ENCODE data around the gene TCEANC2.

DNA sequence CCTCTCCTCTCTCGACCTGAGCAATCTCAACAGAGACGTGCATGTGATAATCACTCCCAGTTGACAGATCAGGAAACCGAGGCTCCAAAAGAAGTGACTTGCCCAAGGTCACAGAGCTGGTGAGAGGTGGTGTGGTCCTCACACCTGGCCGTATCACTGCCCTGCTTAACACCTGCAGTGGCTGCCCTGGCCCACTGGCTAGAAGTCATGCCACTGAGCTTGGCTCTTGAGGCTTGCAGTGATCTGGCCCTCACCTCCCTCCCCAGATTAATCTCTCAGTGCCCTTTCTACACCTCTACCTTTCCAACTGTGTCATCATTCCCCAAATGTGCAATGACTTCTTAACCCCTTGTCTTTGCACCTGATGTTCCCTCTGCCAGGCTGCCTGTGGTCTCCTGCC is 60.6 kb downstream of the TCEANC2 start:
- TF ChIP-seq, protein P1, sequence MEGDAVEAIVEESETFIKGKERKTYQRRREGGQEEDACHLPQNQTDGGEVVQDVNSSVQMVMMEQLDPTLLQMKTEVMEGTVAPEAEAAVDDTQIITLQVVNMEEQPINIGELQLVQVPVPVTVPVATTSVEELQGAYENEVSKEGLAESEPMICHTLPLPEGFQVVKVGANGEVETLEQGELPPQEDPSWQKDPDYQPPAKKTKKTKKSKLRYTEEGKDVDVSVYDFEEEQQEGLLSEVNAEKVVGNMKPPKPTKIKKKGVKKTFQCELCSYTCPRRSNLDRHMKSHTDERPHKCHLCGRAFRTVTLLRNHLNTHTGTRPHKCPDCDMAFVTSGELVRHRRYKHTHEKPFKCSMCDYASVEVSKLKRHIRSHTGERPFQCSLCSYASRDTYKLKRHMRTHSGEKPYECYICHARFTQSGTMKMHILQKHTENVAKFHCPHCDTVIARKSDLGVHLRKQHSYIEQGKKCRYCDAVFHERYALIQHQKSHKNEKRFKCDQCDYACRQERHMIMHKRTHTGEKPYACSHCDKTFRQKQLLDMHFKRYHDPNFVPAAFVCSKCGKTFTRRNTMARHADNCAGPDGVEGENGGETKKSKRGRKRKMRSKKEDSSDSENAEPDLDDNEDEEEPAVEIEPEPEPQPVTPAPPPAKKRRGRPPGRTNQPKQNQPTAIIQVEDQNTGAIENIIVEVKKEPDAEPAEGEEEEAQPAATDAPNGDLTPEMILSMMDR (IDR thresholded peaks at IDR 0.05): no peak
- no peak for TF ChIP-seq ZFX (IDR thresholded peaks at IDR 0.05; ENCODE audit: borderline replicate concordance)
